Measurements from ENCODE around the gene NANOS2.
A peak's percentile ranks its signal among the peaks of the same experiment; 100 is the strongest.
"Not testable (repeated sequence)": the region's sequence is repeated elsewhere in the genome, so short reads cannot be mapped to it uniquely, and the experiment has no call there.

The NANOS2 gene

GRCh38 chr19:45927565-45928261 is 13.1 kb upstream of the NANOS2 start:
- DNase-seq, result peak; percentile 92 to 94 (median 94)

GRCh38 chr19:45924891-45925447 is 10.4 kb upstream of the NANOS2 start:
- DNase-seq, result no peak

GRCh38 chr19:45922281-45922680 is 7.7 kb upstream of the NANOS2 start:
- DNase-seq, result peak in 2 of 3 donors; percentile 13 to 17

- no peak for DNase-seq
Measured at GRCh38 chr19:45920458-45920857, 5.9 kb upstream of the NANOS2 start.

- DNase-seq, result no peak
Measured at GRCh38 chr19:45919678-45920077, 5.1 kb upstream of the NANOS2 start.

- no peak for DNase-seq
Measured at GRCh38 chr19:45918721-45919120, 4.1 kb upstream of the NANOS2 start.

- DNase-seq, result no peak
Measured at GRCh38 chr19:45917421-45918091, 3.0 kb upstream of the NANOS2 start.

GRCh38 chr19:45911291-45911690 is 3.3 kb downstream of the NANOS2 start:
- DNase-seq, result no peak

GRCh38 chr19:45908956-45909355 is 5.6 kb downstream of the NANOS2 start:
- no peak for DNase-seq

- DNase-seq, result peak; percentile 53 to 66 (median 55)
Measured at GRCh38 chr19:45906221-45906620, 8.4 kb downstream of the NANOS2 start.

- no peak for DNase-seq
Measured at GRCh38 chr19:45905011-45905410, 9.6 kb downstream of the NANOS2 start.

GRCh38 chr19:45902651-45903625 is 11.6 kb downstream of the NANOS2 start:
- peak; percentile 99 to 100 (median 99) for DNase-seq

GRCh38 chr19:45901912-45902650 is 12.5 kb downstream of the NANOS2 start, which contains the start of gene MYPOP:
TSS of gene MYPOP (minus strand) at chr19:45902613. CDS start at chr19:45901773, 840 bp downstream.
- DNase-seq, result no peak

- DNase-seq, result peak; percentile 65 to 86 (median 75)
Measured at GRCh38 chr19:45901432-45901911, 13.1 kb downstream of the NANOS2 start.

- DNase-seq, result no peak
Measured at GRCh38 chr19:45900738-45901431, 13.7 kb downstream of the NANOS2 start.

GRCh38 chr19:45899919-45900589 is 14.5 kb downstream of the NANOS2 start:
- DNase-seq, result no peak

- no peak for DNase-seq
Measured at GRCh38 chr19:45899253-45899652, 15.3 kb downstream of the NANOS2 start.

GRCh38 chr19:45897261-45897812 is 17.2 kb downstream of the NANOS2 start:
- peak; percentile 75 to 78 (median 77) for DNase-seq

- DNase-seq, result not testable (repeated sequence)
Measured at GRCh38 chr19:45895983-45896599, 18.5 kb downstream of the NANOS2 start.

GRCh38 chr19:45895519-45895972 is 19.0 kb downstream of the NANOS2 start:
- DNase-seq, result no peak

Data from suppressor macrophage treated with lipopolysaccharide for 1 hour (primary cell).